Naive thymus-derived CD8-positive, alpha-beta T cell (primary cell): ENCODE results near the gene STING1. TPM values are rescaled to one million over a fixed set of nuclear protein-coding genes. Genes with fewer than 3 reads are reported as not detected.

Experiments
- ATAC-seq, 2 donors: fragments of 150-1000 bp; cut with Tn5 transposase in 1 of 2; sonication (Bioruptor Pico), chemical (Tn5 transposase) in 1 of 2; 1 replicate in 1 of 2; 2 replicates in 1 of 2; pipeline ENCODE4 v1.10.0; 2021; ENCODE audit warnings: mild to moderate bottlenecking in 2 of 2, moderate library complexity in 2 of 2
- POLR2A ChIA-PET: fragments of 350-600 bp; sonication (Branson Sonifier 250); formaldehyde crosslinking; loops from one replicate; lab custom pipeline; 2021; ENCODE audit warnings: antibody characterized with exemption; lab: Charles Lee
- DNase-seq, 10 donors: peaks; one replicate each; pipeline versions ENCODE4 v3.0.0 to v3.0.0-alpha.2; 2020 to 2022
- H3K27ac Mint-ChIP-seq, 10 donors: one replicate each; pipeline ENCODE4 v1.8.0; 2020 to 2022; ENCODE audit warnings: mild to moderate bottlenecking in 10 of 10, mixed read lengths in 10 of 10, moderate library complexity in 4 of 10, inconsistent platforms in 1 of 10
- H3K27me3 Mint-ChIP-seq, 5 donors: one replicate each; pipeline ENCODE4 v1.8.0; 2021 to 2022; ENCODE audit warnings: mixed read lengths in 5 of 5
- H3K36me3 Mint-ChIP-seq, 3 donors: one replicate each; pipeline ENCODE4 v1.8.0; 2020 to 2022; ENCODE audit warnings: mixed read lengths in 3 of 3, mild to moderate bottlenecking in 2 of 3, inconsistent platforms in 1 of 3
- H3K4me1 Mint-ChIP-seq, 4 donors: one replicate each; pipeline ENCODE4 v1.8.0; 2021 to 2022; ENCODE audit warnings: mixed read lengths in 4 of 4
- H3K4me3 Mint-ChIP-seq, 10 donors: one replicate each; pipeline ENCODE4 v1.8.0; 2020 to 2022; ENCODE audit warnings: mild to moderate bottlenecking in 10 of 10, mixed read lengths in 10 of 10, moderate library complexity in 6 of 10, inconsistent platforms in 1 of 10
- H3K9me3 Mint-ChIP-seq, 9 donors: one replicate each; pipeline ENCODE4 v1.8.0; 2020 to 2022; ENCODE audit warnings: mixed read lengths in 9 of 9, mild to moderate bottlenecking in 3 of 9, inconsistent platforms in 1 of 9, moderate library complexity in 1 of 9
- polyA plus RNA-seq, 3 donors: library from polyadenylated mRNA; unstranded; fragments of 300-500 nt; fragmentation: Illumina TruSeq; gene quantifications; one replicate each; pipeline ENCODE4 v1.2.3, GENCODE V29; 2021
- total RNA-seq, 8 experiments: library from RNA in 2 of 8; stranded (reverse) in 2 of 8; gene quantifications; one replicate each; pipeline ENCODE4 v1.2.3 and lab custom pipeline; 2021 to 2026

STING1 gene
- total and polyA plus RNA-seq, 5 experiments from 2014 or later: 40.6 to 87.3 (median 65.3) TPM

GRCh38 chr5:139475865-139476617 lies 6.5 kb downstream of the STING1 start:
- POLR2A ChIA-PET: interaction anchor here (0.6 to 1.4 kb wide), 4 partner anchors 11 to 44 kb away, joined by 3 to 7 read pairs (median 4); partner anchors contain the start of gene DNAJC18

DNA sequence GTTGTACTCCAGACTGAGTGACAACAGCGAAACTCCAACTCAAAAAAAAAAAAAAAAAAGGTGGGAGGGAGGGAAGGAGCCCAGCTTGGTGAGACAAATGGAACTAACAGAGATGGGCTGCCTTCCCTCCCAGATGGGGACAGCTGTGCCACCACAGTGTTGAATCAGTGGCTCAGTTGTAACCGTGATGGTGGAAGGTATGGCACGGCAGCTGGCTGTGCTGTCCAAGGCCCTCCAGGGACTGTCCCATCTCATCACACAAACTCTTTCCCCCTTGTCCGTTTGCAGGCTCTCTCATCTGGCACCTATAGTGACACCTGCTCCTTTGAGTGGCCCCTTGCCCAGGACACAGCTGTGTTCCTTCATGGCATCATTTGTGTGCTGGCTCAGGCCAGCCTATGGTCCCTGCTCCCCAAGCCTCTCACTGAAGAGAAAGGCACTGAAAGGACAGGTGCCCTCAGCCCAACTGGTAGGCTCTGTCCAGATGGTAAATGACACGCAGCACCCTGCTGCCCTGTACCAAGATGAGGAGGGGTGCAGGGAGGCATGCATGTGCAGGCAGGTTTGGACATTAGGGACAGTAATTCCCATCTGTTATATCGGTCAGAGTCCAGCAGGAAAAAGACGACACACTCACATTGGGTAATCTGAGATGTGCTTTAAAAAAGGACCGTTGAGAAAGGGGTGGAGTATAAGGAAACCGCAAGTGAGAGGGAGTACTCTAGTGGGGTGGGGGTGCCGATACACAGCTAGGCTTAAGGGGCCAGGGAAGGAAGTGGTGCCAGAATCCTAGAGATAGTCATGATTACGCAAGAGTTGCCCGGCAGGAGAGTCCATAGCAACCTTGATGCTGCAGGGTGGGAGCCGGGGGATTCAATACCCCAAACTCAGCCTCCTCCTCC lies 7.4 kb downstream of the STING1 start:
- H3K4me1 Mint-ChIP-seq: peaks cover 31 to 89% (median 82%) of the 10 kb centered on the region in 4 donors
- peak in 4 of 10 donors; percentile 18 to 68 (median 38) for DNase-seq
- H3K27me3 Mint-ChIP-seq: no peaks in the 10 kb centered on the region
- H3K4me3 Mint-ChIP-seq: peak overlapping the region; percentile 37 to 79 (median 60)
- POLR2A ChIA-PET: interaction anchor here (0.8 to 2.6 kb wide), 4 partner anchors 11 to 36 kb away, joined by 3 to 7 read pairs (median 6); partner anchors contain the start of gene DNAJC18
- peak; percentile 58 to 70 for ATAC-seq
- peaks cover 0 to 48% (median 12%) of the 10 kb centered on the region in 3 donors for H3K36me3 Mint-ChIP-seq
- no peaks in the 10 kb centered on the region for H3K9me3 Mint-ChIP-seq
- H3K27ac Mint-ChIP-seq: peak overlapping the region; percentile 78 to 97 (median 88)

More at GRCh38 chr5:139475865-139476617, 6.5 kb downstream of the STING1 start:
- Mint-ChIP-seq H3K27ac (peak overlapping the region in 9 of 10 donors; percentile 69 to 97 (median 88)), H3K9me3 (no peaks in the 10 kb centered on the region), H3K36me3 (peaks cover 0 to 56% (median 12%) of the 10 kb centered on the region in 3 donors), H3K4me3 (peak overlapping the region in 7 of 10 donors; percentile 54 to 79 (median 74)), H3K27me3 (no peaks in the 10 kb centered on the region), H3K4me1 (peaks cover 33 to 89% (median 81%) of the 10 kb centered on the region in 4 donors)
- DNase-seq: peak in 1 of 10 donors; percentile 51
- ATAC-seq: peak in 1 of 2 donors; percentile 4

GRCh38 chr5:139473565-139473964 lies 9.0 kb downstream of the STING1 start:
- POLR2A ChIA-PET: interaction anchor here (2.6 to 4.9 kb wide), 2 partner anchors 9 to 15 kb away, joined by 7 to 50 read pairs; partner anchors contain the start of gene STING1
- H3K4me1 Mint-ChIP-seq: peaks cover 33 to 91% (median 86%) of the 10 kb centered on the region in 4 donors
- peak overlapping the region; percentile 5 to 96 (median 70) for H3K27ac Mint-ChIP-seq
- H3K4me3 Mint-ChIP-seq: peak overlapping the region in 4 of 10 donors; percentile 14 to 50 (median 17)
- no peaks in the 10 kb centered on the region for H3K27me3 Mint-ChIP-seq
- no peak for DNase-seq
- no peaks in the 10 kb centered on the region for H3K9me3 Mint-ChIP-seq
- peaks cover 0 to 37% (median 6%) of the 10 kb centered on the region in 3 donors for H3K36me3 Mint-ChIP-seq
- no peak for ATAC-seq

DNA sequence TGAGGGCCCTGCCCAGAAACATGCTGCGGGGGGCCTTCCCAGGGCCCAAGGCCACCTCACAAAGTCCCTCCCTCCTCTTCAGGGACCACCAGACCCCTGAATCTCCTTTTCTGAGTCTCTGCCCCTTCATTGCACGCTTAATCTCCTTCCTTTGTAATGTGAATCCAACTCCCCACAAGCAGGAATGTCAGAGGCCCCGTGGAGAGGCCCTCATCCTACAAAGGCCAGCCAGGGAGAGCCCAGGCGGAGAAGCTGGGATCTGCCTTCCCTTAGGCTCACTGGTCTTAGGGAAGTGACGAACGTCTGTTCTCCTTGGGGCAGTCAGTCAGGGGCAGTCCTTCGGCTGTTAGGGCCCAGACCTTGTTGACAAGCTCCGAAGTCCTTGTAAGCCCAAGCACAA lies 9.5 kb downstream of the STING1 start:
- DNase-seq (peak in 1 of 10 donors; percentile 44), ATAC-seq (no peak)
- H3K27me3 Mint-ChIP-seq: no peaks in the 10 kb centered on the region
- POLR2A ChIA-PET: interaction anchor here (1.1 to 4.9 kb wide), 3 partner anchors 9 to 14 kb away, joined by 4 to 50 read pairs (median 7); partner anchors contain the start of gene STING1
- H3K4me1 Mint-ChIP-seq: peaks cover 36 to 90% (median 86%) of the 10 kb centered on the region in 4 donors
- H3K9me3 Mint-ChIP-seq: no peaks in the 10 kb centered on the region
- H3K27ac Mint-ChIP-seq: peak overlapping the region in 8 of 10 donors; percentile 24 to 96 (median 84)
- peak overlapping the region in 2 of 10 donors; percentile 36 to 85 for H3K4me3 Mint-ChIP-seq
- peaks cover 0 to 33% (median 5%) of the 10 kb centered on the region in 3 donors for H3K36me3 Mint-ChIP-seq

GRCh38 chr5:139472386-139473030 lies 10.1 kb downstream of the STING1 start:
- POLR2A ChIA-PET: interaction anchor here (1.1 to 4.9 kb wide), 2 partner anchors 10 to 13 kb away, joined by 4 to 50 read pairs; partner anchors contain the start of gene STING1
- H3K27ac Mint-ChIP-seq: peak overlapping the region; percentile 80 to 96 (median 90)
- peak; percentile 18 to 32 for ATAC-seq
- no peaks in the 10 kb centered on the region for H3K27me3 Mint-ChIP-seq
- peak in 1 of 10 donors; percentile 60 for DNase-seq
- peak overlapping the region in 9 of 10 donors; percentile 11 to 93 (median 83) for H3K4me3 Mint-ChIP-seq
- H3K36me3 Mint-ChIP-seq: peaks cover 0 to 27% (median 4%) of the 10 kb centered on the region in 3 donors
- H3K9me3 Mint-ChIP-seq: no peaks in the 10 kb centered on the region
- peaks cover 36 to 84% (median 82%) of the 10 kb centered on the region in 4 donors for H3K4me1 Mint-ChIP-seq

DNA sequence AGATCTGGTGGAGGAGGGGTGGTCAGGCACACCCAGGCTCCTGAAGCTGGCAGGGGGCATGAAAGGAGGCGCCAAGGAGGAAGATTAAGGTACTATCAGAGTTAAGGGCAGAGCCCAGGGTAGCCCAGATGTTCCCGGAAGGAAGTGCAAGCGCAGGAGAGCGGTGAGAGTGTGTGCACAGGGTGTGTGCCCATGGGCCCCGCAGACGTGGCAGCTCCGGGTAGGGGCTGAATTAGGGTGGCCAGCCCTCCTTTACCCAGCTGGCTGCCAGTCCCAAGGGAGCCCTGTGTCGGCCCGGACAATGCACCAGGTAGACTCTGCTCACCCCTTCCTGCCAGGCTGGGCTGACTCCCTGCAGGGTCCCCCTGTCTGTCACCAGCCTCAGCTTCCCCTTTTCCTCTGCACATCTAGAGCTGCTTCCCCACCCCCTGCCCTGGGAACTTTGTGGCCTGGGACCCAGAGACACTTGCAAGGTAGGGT lies 11.7 kb downstream of the STING1 start, which contains the start of gene SMIM33:
SMIM33 (plus strand) TSS at position 184 of the 480 bp plus-strand sequence; CDS start at position 302, 118 bp downstream.
- POLR2A ChIA-PET: interaction anchor here (0.6 to 4.9 kb wide), 11 partner anchors 9 to 129 kb away, joined by 3 to 50 read pairs (median 4); partner anchors contain the start of genes DNAJC18, PAIP2 and STING1
- Mint-ChIP-seq H3K27ac (peak within 1 kb of the TSS; percentile 85 to 96 (median 90)), H3K27me3 (no peaks in the 10 kb centered on the region), H3K36me3 (peaks cover 0 to 11% (median 2%) of the 10 kb centered on the region in 3 donors), H3K4me3 (peak within 1 kb of the TSS; percentile 81 to 93 (median 84)), H3K9me3 (no peaks in the 10 kb centered on the region), H3K4me1 (peaks cover 34 to 75% (median 73%) of the 10 kb centered on the region in 4 donors)
- peak; percentile 72 to 79 for ATAC-seq
- peak in 6 of 10 donors; percentile 25 to 64 (median 42) for DNase-seq

GRCh38 chr5:139468421-139468931 lies 14.1 kb downstream of the STING1 start:
- Mint-ChIP-seq H3K4me1 (peaks cover 25 to 51% (median 49%) of the 10 kb centered on the region in 4 donors), H3K36me3 (no peaks in the 10 kb centered on the region)
- POLR2A ChIA-PET: interaction anchor here (0.8 to 3.8 kb wide), 3 partner anchors 10 to 30 kb away, joined by 4 to 35 read pairs (median 7); partner anchors contain the start of genes DNAJC18 and STING1

GRCh38 chr5:139462586-139463276 lies 19.8 kb downstream of the STING1 start, which contains the start of gene ECSCR:
ECSCR (minus strand) TSS chr5:139462743; CDS start chr5:139462670, 73 bp downstream.
- DNase-seq (peak in 1 of 10 donors; percentile 44), ATAC-seq (no peak)
- no peaks in the 10 kb centered on the region for H3K36me3 Mint-ChIP-seq
- H3K4me1 Mint-ChIP-seq: peaks cover 6 to 37% (median 24%) of the 10 kb centered on the region in 4 donors
- H3K27me3 Mint-ChIP-seq: no peaks in the 10 kb centered on the region
- no peak within 1 kb of the TSS for H3K4me3 Mint-ChIP-seq
- peak within 1 kb of the TSS in 4 of 10 donors; percentile 19 to 60 (median 44) for H3K27ac Mint-ChIP-seq
- H3K9me3 Mint-ChIP-seq: no peaks in the 10 kb centered on the region
- POLR2A ChIA-PET: interaction anchor here (1.0 to 1.2 kb wide), 2 partner anchors 15 to 24 kb away, joined by 3 to 5 read pairs; partner anchors contain the start of gene DNAJC18

More at GRCh38 chr5:139468421-139468931, 14.1 kb downstream of the STING1 start:
- no peaks in the 10 kb centered on the region for H3K27me3 Mint-ChIP-seq
- DNase-seq (no peak), ATAC-seq (no peak)
- peak overlapping the region in 8 of 10 donors; percentile 36 to 96 (median 74) for H3K27ac Mint-ChIP-seq
- peak overlapping the region in 6 of 10 donors; percentile 33 to 85 (median 59) for H3K4me3 Mint-ChIP-seq
- no peaks in the 10 kb centered on the region for H3K9me3 Mint-ChIP-seq

DNA sequence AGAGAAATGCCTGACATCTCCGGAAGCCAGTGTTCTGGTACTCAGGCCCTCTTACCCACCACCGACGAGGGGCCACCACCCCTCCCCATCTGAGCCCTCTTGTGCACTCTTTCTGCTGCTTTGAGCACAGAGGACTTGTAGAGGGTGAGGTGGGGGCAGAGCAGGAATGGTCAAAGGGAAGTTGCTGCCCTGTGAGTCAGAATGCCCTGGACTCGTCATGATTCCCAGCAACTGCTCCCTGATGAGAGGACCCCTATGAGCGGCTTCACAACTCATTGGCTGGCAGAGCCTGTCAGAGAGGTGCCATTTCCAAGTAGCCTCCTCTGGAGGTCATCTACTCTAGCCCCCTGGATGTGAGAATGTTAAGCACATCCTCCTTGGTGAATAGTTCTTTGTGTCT lies 20.9 kb downstream of the STING1 start:
- Mint-ChIP-seq H3K9me3 (no peaks in the 10 kb centered on the region), H3K36me3 (no peaks in the 10 kb centered on the region), H3K27me3 (no peaks in the 10 kb centered on the region), H3K27ac (peak overlapping the region in 4 of 10 donors; percentile 19 to 48 (median 36)), H3K4me1 (peaks cover 13 to 48% (median 34%) of the 10 kb centered on the region in 4 donors), H3K4me3 (no peak overlapping the region)
- ATAC-seq (no peak), DNase-seq (no peak)
- POLR2A ChIA-PET: interaction anchor here (1.0 to 1.4 kb wide), 2 partner anchors 9 to 23 kb away, joined by 3 to 4 read pairs; partner anchors contain the start of genes DNAJC18 and SMIM33

- POLR2A ChIA-PET: interaction anchor here (1.4 kb wide), 1 partner anchor 10 kb away, joined by 4 read pairs; the partner anchor contains the start of gene SMIM33
- H3K4me3 Mint-ChIP-seq: no peak overlapping the region
Observed at GRCh38 chr5:139461176-139461575, 21.4 kb downstream of the STING1 start.

More at GRCh38 chr5:139461176-139461575, 21.4 kb downstream of the STING1 start:
- DNase-seq: no peak
- peaks cover 18 to 53% (median 39%) of the 10 kb centered on the region in 4 donors for H3K4me1 Mint-ChIP-seq
- H3K36me3 Mint-ChIP-seq: no peaks in the 10 kb centered on the region
- H3K9me3 Mint-ChIP-seq: no peaks in the 10 kb centered on the region
- H3K27ac Mint-ChIP-seq: peak overlapping the region in 6 of 10 donors; percentile 23 to 90 (median 66)
- H3K27me3 Mint-ChIP-seq: no peaks in the 10 kb centered on the region
- no peak for ATAC-seq
